Raji (cell line): ENCODE data around the gene RAE1.

Source experiments
- POLR2A ChIP-seq: IDR thresholded peaks from 2 replicates; pipeline ENCODE4 v1.6.1; 2011; ENCODE audit warnings: low read depth, low read length, control low read depth; ENCODE audit not compliant: insufficient read depth

RAE1 gene

DNA sequence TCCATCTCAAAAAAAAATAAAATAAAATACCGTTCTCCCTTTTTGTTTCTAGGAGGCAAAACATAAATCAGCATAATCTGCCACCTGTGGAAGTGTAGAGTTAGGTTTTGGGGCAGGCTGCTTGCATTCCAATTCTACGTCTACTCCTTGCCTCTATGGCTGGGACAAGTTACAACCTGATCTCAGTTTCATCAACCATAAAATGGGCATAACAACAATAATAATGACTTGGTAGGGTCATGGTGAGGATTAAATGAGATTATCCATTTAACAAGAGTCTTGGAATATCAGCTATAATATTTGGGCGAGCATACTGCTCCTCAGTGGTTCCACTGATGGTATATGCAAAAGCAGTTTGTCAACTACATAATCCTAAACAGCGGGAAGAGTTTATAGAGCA is 3.7 kb upstream of the RAE1 start:
- no peak for TF ChIP-seq POLR2A

DNA sequence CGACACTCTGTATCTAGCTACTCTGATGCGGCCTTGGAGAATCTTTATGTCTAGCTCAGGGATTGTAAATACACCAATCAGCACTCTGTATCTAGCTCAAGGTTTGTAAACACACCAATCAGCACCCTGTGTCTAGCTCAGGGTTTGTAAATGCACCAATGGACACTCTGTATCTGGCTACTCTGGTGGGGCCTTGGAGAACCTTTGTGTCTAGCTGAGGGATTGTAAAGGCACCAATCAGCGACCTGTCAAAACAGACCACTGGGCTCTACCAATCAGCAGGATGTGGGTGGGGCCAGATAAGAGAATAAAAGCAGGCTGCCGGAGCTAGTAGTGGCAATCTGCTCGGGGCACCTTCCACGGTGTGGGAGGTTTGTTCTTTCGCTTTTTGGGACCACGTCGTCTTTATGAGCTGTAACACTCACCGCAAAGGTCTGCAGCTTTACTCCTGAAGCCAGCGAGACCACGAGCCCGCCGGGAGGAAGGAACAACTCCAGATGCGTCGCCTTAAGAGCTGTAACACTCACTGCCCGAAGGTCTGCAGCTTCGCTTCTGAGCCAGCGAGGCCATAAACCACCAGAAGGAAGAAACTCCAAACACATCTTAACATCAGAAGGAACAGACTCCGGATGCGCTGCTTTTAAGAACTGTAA is 2.0 kb upstream of the RAE1 start:
- TF ChIP-seq POLR2A, result peak; percentile 38; the same call in 1 of the 2 replicates

DNA sequence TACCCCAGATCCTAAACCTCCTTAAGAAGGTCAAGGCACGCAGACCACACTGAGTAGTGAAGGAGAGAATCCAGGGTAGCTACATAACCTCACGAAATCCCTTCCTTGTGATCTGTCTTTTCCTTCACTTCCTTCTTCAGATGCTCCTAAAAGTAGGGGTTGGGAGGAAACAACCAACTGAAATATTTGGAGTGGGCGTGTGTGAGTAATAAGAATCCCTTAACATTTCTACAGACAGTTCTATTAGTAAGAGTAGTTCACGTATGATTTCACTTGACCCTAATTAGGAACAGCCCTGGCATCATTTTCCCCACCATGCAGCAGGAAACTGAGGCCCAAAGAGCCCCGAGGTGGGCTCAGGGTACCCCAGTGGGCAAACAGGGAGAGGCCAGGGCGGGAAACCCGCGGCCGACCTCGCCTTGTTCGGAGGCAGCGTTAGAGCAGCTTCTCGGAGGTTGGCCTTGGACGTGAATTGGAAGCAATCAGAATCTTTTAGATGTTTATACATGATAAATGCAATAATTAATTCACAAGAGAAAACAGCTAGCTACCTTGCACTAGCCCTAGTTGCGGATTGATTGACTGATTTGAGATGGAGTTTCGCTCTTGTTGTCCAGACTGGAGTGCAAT is 859 bp upstream of the RAE1 start:
- no peak for TF ChIP-seq POLR2A

DNA sequence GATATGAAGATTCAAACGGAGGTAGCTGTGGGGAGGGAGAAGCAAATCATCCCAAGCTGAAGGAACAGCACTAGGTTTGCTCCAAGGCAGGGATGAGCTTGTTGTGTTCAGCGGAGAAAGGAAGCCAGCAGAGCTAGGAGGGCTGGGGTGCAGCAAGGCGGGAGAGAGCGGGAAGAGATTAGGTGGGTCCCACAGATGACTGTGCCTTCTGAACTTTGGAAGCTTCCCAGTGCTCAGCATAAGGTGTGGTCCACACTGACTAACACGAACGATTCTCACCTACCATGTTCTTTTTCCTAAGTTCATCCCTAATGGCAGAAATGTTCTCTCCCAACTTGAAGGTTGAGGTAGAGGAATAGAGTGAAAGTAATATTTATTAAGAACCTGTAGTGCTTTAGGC is 1.2 kb downstream of the RAE1 start:
- no peak for TF ChIP-seq POLR2A

DNA sequence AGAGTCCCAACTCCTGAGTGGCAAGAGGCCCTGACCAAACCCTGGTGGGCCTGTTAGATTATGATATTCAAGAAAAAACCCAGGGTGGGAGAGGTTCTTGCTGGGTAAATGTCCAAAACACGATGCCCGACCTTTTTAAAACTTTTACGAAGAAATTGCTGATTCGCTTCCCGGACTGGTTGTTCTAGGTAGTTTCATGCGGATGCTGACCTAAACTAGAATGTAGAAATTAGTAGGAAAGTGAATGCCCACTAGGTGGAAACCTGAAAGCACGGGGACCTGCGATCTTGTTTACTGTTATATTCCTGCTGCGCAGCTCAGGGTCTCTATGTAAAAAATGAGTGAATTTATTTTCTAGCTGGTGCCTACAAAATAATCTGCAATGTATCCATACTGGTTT is 2.3 kb downstream of the RAE1 start:
- no peak for TF ChIP-seq POLR2A

DNA sequence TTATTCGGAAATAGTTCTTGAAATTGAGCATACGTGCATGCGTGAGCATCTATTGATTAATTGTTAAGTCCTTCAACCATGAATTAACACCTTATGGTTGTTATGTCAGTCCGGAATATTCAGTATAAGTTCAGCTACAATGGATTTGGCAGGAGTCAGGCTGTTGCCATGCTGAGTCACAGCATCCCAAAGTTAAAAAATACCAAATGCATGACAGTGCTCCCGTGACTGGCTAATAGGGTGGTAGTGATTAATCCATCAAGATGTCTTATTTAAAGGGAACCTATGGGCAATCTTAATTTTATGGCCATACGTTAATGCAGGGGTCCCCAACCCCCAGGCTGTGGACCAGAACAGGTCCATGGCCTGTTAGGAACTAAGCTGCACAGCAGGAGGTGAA is 10.5 kb downstream of the RAE1 start:
- TF ChIP-seq POLR2A, result no peak

DNA sequence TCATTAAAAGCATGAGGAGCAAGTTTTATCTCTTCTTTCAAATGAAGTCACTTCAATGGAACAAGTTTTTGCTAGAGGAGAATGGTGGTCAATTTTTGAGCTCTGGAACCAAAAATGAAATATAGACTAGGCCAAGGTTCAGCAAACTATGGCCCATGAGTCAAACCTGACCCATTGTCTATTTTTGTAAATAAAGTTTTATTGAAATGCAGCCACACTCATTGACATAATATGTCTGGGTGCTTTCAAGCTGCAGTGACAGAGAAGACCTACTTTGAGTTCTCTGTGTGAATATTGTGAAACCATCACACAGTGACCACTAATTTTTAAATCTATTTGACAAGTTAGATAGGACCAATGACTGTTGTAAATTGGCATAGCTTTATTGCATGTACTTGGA is 13.4 kb downstream of the RAE1 start:
- no peak for TF ChIP-seq POLR2A

DNA sequence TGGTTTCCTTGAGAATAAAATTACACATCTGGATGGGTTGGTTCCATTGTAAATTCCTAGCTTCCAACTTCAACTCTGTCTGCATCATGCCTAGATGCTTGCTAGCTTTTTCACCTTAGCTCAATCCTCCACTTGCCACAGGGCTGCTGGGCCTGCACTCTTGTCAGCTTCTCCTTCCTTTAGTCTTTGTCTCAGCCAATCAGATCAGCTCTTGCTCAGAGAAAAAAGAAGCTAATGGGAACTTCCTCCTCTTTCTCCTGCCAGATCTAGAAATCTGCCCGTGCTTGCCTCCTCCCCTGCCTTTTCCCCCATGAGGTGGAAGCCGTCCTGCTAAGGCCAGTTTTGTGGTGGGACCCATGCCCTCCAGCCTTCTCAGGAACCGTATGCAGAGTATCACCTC is 18.5 kb downstream of the RAE1 start:
- no peak for TF ChIP-seq POLR2A

DNA sequence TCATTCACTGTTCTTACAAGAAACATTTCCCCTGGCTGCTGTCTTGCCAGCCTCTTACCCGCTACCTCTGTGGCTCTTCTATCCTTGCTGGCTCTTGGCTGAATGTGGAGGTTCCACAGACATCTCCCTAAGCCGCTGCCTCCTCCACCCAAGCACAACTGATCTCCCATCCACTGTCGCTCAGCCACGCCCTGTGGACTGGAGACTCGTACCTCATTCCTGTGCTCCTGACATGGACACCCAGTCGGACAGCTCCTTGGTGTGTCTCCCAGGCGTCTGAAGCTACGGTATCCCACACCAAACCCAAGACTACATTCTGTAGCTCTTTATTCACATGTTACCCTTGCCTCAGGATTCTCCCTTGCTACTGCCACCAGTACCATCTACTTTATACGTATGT is 19.3 kb downstream of the RAE1 start:
- TF ChIP-seq POLR2A, result no peak

DNA sequence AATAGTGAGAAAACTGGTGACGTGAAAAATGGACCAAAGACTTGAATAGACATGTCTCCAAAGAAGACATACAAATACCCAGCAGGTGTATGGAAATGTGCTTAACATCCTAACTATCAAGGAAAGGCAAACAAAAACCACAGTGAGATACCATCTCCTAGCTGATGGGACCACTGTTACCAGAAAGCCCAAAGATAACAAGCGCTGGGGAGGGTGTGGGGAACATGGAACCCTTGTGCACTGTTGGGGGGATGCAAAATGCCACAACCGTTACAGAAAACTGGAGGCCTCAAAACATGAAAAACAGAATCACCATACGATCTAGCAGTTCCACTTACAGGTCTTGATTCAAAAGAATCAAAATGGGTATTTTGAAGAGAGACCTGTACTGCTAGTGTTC is 20.3 kb downstream of the RAE1 start:
- no peak for TF ChIP-seq POLR2A

DNA sequence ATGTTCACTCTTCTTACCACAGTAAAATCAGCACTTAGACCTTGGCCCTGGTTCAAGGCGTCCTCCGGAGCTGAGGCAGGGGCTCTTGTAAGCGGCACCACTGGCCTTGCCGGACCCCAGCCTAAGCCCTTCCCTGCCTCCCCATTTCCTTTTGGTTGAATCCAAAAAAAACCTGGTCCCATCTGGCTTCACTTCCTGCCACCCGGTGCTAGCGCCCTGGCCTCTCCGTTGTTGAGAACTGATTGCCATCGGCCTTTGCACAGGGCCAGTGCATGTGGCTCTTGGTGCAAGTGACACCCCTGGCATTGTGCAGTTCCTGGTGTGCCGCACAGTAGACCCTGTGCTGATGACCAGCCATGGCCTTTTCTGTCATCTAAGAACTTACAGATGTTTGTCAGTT is 21.1 kb downstream of the RAE1 start:
- TF ChIP-seq POLR2A, result no peak

DNA sequence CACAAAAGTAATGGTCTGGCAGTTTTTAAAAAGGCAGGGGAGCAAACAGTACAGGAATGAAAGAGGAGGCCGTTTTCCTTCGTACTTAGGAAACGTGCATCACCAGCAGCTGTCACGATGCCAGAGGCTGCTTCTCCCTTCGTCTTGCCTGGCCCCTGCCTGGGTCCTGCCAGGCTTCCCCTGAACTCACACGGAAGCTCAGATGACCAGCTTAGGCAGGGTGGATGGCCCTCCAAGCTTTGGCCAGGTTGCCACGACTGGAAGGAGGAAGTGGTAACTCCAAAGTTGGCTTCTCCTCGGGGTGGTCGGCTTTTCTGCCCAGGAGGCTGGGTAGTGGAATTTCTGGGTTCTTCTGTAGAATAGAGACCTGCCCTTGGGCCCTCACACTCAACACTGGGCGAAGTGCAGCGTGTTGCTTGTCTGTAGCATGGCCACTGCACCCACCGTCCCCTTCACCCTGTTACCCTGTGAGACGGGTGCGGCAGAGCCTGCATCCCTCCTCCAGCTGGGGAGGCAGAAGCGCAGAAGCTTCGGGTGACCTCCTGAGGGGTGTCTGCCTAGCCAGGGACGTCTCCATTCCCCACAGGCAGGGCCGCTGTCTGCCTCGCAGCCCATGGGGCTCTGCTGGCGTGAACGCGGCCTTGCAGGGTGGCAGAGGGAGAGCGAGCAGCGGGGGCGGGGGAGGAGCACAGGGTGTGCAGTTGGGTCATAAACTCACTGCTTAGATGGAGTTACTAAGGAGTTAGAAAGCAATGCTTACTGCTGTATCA is 21.7 kb downstream of the RAE1 start:
- no peak for TF ChIP-seq POLR2A

DNA sequence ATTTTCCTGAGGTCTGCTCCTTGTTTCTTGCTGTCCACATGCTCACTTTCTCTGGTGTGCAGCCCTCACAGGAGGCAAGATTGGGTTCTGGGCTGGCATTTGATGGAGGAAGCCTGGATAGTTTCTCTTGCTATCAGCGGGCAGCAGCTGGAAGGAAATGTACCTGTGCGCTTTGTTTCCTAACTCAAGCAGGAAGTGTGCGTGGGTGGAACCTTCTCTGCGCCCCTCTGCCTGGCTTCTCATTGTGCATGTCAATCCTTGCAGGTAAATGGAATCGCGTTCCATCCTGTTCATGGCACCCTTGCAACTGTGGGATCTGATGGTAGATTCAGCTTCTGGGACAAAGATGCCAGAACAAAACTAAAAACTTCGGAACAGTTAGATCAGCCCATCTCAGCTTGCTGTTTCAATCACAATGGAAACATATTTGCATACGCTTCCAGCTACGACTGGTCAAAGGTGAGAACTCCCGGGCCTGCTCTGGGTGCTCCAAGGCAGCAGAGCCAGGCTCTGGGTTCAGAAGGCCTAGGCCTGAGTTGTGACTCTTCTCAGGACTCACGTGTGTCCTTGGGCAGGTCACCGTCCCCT is 23.4 kb downstream of the RAE1 start:
- TF ChIP-seq POLR2A, result no peak

DNA sequence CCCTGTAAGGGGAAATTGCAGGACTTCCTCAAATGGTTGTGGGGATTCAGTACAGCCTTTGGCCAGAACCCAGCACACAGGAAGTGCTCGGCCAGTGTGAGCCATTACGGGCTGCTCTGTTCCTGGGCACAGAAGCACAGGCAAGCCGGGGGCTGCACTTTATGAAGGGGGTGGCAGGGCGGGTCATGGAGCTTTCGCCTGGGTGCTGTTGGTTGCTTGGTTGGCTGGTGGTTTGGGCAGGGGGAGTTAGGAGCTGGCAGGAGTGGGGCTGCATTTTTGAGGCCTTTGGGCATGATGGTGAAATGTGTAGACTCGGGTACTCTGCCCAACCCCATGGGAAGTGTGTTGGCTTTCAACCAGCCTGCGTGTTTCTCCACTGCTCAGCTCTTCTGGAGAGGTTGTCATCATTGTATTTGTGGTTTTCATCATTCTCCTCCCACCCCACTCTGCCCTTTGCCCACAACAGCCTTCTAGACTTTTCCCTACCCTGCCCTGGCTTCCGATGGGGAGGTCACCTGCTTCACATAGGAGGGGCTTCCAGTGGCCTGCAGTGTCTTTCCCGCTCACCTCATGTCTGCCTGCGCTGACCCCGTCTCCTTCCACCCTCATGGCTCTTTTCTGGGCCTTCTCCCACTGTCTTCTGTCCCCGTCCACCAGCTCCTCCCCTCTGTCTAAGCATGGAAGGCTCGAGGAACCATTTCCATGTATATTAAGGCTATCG is 24.0 kb downstream of the RAE1 start:
- TF ChIP-seq POLR2A, result no peak

DNA sequence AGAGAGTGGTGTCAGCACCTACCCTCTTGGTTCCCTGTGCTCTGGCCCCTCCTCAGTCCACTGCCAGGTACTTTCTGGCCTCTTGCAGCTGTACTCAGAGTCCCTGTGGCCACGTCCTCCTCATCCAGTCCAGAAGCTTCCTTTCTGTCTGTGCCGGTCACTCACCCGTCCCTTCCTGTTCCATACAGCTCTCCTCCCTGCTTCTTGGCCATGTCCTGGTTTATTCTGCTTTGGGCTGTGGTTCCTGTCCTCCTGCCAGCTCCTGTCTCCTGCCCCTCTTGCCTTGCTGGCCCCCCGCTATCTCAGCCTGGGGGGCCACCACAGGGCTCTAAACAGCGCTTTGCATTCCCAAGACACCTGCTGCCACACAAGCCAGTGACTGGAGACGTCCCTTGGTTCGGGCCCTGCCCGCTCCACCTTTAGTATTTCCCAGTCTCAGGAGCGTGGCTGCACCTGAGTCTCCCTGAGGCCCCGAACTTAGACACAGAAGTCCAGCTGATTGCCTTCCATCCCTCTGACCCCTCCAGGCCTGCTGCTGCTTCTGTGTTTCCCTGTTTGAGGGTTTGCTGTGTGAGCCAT is 24.7 kb downstream of the RAE1 start:
- no peak for TF ChIP-seq POLR2A
